ENCODE results near the gene LRRTM4.

- TF ChIP-seq SIN3A (IDR thresholded peaks at IDR 0.05; ENCODE audit: low read depth, low read length) (no peak), CTCF (IDR thresholded peaks at IDR 0.05 in 2 of 3, conservative IDR thresholded peaks at IDR 0.05 in 1 of 3; ENCODE audit: control insufficient read depth in 2 of 3, extremely low read depth in 1 of 3, insufficient read depth in 1 of 3, low read depth in 3 of 3, low read length in 3 of 3) (no peak), MEF2A (IDR thresholded peaks at IDR 0.05; ENCODE audit: insufficient read depth, low read depth, low read length) (no peak), SRF (IDR thresholded peaks at IDR 0.05; ENCODE audit: low read depth in 2 of 2, low read length in 2 of 2) (no peak), NRF1 (conservative IDR thresholded peaks at IDR 0.05; ENCODE audit: low read depth, low read length) (no peak), CREB1 (IDR thresholded peaks at IDR 0.05; ENCODE audit: low read depth) (no peak), SREBF1 (IDR thresholded peaks at IDR 0.05; ENCODE audit: low read length) (no peak)
Measured at GRCh38 chr2:76826691-76827090, 695.5 kb downstream of the LRRTM4 start.

Measured in GM12878 (cell line).